ENCODE measurements around the gene COX8C. TPM values are rescaled to one million over a fixed set of nuclear protein-coding genes. Genes with fewer than 3 reads are reported as not detected.

COX8C gene
- total RNA-seq, 4 donors from 2014 or later, result not detected

DNA sequence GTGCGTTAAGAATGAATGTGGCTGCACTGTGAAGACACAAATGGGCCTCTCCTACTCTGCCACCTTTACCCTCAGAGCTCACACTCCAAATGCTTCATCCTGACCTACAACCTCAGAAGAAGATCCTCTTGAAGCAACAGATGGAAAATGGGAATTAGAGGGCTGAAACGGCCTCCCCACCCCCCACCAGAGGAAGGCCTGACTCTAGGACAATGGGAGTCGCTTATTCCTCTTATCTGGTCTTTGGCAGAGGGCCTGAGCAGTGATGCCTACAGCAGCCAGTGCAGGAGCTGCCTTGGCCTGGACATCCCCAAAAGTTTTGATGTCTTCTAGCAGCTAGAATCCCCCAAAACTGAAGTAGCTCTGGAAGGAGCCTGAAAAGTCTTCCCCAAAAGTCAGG lies 43.3 kb upstream of the COX8C start:
- no peak overlapping the region for H3K4me3 ChIP-seq (ENCODE audit: low read depth, poor library complexity, severe bottlenecking)
- TF ChIP-seq POLR2A (IDR thresholded peaks at IDR 0.05), result no peak
- TF ChIP-seq, protein P1, sequence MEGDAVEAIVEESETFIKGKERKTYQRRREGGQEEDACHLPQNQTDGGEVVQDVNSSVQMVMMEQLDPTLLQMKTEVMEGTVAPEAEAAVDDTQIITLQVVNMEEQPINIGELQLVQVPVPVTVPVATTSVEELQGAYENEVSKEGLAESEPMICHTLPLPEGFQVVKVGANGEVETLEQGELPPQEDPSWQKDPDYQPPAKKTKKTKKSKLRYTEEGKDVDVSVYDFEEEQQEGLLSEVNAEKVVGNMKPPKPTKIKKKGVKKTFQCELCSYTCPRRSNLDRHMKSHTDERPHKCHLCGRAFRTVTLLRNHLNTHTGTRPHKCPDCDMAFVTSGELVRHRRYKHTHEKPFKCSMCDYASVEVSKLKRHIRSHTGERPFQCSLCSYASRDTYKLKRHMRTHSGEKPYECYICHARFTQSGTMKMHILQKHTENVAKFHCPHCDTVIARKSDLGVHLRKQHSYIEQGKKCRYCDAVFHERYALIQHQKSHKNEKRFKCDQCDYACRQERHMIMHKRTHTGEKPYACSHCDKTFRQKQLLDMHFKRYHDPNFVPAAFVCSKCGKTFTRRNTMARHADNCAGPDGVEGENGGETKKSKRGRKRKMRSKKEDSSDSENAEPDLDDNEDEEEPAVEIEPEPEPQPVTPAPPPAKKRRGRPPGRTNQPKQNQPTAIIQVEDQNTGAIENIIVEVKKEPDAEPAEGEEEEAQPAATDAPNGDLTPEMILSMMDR (IDR thresholded peaks at IDR 0.05), result no peak
- WGBS, 2 donors, result 66 to 80% methylated on average over 3 of the region's 3 CpGs
- intact Hi-C loops (cut with DNase I; ENCODE audit: low total_unique reads), result no loop called here
- DNase-seq (ENCODE audit: low spot score in 2 of 2), result no peak

DNA sequence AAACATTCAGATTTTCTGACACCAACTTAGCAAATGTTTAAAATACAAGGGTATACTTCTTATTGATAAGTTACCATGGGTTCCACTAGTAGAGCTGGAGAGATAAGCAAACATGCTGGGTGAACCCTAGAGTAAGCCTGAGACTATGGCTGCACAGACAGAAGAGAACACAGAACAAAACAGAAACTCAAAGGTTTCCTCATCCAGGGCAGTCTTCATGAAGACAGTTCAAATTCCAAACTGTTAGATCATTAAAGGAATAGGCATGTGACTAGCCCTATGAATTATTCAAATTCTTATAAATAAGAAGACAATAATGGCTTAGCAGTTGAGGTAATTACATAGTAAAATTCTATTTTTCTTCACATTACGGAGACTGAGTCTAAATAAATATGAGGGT lies 42.2 kb upstream of the COX8C start:
- WGBS, 2 donors, result 97 to 100% methylated on average over 1 of the region's 1 CpG
- no peak for DNase-seq (ENCODE audit: low spot score in 2 of 2)
- intact Hi-C loops (cut with DNase I; ENCODE audit: low total_unique reads), result no loop called here
- no peak for TF ChIP-seq POLR2A (IDR thresholded peaks at IDR 0.05)
- TF ChIP-seq, protein P1 (IDR thresholded peaks at IDR 0.05), result no peak
- no peak overlapping the region for H3K4me3 ChIP-seq (ENCODE audit: low read depth, poor library complexity, severe bottlenecking)

DNA sequence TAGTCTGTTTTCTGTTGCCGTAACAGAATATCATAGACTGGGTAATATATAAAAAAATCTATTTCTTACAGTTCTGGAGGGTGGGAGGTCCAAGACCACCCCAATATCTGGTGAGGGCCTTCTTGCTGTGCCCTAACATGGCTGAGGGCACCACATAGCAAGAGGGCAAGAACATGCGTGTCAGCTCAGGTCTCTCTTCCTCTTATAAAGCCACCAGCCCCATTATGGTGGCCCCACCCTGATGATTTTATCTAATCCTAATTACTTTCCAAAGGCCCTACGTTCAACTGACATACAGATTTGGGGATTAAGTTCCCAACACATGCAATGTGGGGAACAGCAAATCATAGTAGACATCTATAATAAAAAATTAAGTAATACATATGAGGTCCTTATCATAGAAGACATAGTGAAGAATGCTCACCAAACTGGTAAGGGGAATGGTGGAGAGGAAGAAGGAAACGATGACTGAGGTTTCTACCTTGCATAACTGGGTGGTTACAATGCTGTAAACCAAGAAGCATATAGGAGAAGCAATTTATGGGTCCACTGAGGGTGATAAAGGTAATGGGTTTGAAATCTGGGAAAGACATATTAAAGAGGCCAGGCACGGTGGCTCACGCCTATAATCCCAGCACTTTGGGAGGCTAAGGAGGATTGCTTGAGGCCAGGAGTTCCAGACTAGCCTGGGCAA lies 41.1 kb upstream of the COX8C start:
- intact Hi-C loops (cut with DNase I; ENCODE audit: low total_unique reads), result no loop called here
- 78 to 79% methylated on average over 6 of the region's 6 CpGs for WGBS, 2 donors

GRCh38 chr14:93306812-93307211 lies 40.2 kb upstream of the COX8C start:
- no peak overlapping the region for H3K4me3 ChIP-seq (ENCODE audit: low read depth, poor library complexity, severe bottlenecking)
- intact Hi-C loops (cut with DNase I; ENCODE audit: low total_unique reads), result no loop called here
- no peak for DNase-seq (ENCODE audit: low spot score in 2 of 2)
- TF ChIP-seq, protein P1 (IDR thresholded peaks at IDR 0.05), result no peak
- no peak for TF ChIP-seq POLR2A (IDR thresholded peaks at IDR 0.05)

More for the DNA sequence above, 41.1 kb upstream of the COX8C start:
- no peak for TF ChIP-seq POLR2A (IDR thresholded peaks at IDR 0.05)
- TF ChIP-seq, protein P1 (IDR thresholded peaks at IDR 0.05), result no peak
- no peak for DNase-seq (ENCODE audit: low spot score in 2 of 2)
- no peak overlapping the region for H3K4me3 ChIP-seq (ENCODE audit: low read depth, poor library complexity, severe bottlenecking)

- 88 to 96% methylated on average over 2 of the region's 2 CpGs for WGBS, 2 donors
- intact Hi-C loops (cut with DNase I; ENCODE audit: low total_unique reads), result no loop called here
- no peak for DNase-seq (ENCODE audit: low spot score in 2 of 2)
- TF ChIP-seq POLR2A (IDR thresholded peaks at IDR 0.05), result no peak
- TF ChIP-seq, protein P1 (IDR thresholded peaks at IDR 0.05), result no peak
- H3K4me3 ChIP-seq (ENCODE audit: low read depth, poor library complexity, severe bottlenecking), result no peak overlapping the region
Measured at GRCh38 chr14:93308686-93309345, 38.2 kb upstream of the COX8C start.

Measured in lower leg skin (tissue), 4 donors.